Endothelial cell of umbilical vein (primary cell): ENCODE data around the gene ATP13A4. TPM values are rescaled to one million over a fixed set of nuclear protein-coding genes. Genes with fewer than 3 reads are reported as not detected.

Experiments used
- BruUV-seq: library from RNA; stranded (reverse); fragments of 400-500 nt; replicated peaks from 2 replicates; lab custom pipeline; 2021; lab: Mats Ljungman, UMichigan
- CTCF ChIA-PET: fragments of 300-600, 350-600 bp; sonication (Branson Sonifier 250); formaldehyde crosslinking; loops from one replicate; lab custom pipeline; 2021; ENCODE audit warnings: antibody characterized with exemption, inconsistent platforms; lab: Charles Lee
- POLR2A ChIA-PET: fragments of 300-600, 350-600 bp; sonication (Branson Sonifier 250); formaldehyde crosslinking; loops from one replicate; lab custom pipeline; 2021; ENCODE audit warnings: antibody characterized with exemption, inconsistent platforms; lab: Charles Lee
- DNase-seq: peaks from one replicate; pipeline ENCODE4 v3.0.0-alpha.2; 2011; ENCODE audit warnings: low read depth, low spot score
- FAIRE-seq: peaks from 2 replicates; lab custom pipeline; 2011; peaks lifted over from hg19 to GRCh38; lab: Jason Lieb, UNC
- H2AFZ ChIP-seq: 2 replicates; pipeline ENCODE4 v1.6.0; 2012; ENCODE audit warnings: low read depth, low read length, control low read depth, inconsistent platforms
- H3K27ac ChIP-seq: 2 replicates; pipeline ENCODE4 v1.5.1; 2011; ENCODE audit warnings: low read depth, mild to moderate bottlenecking, control low read depth, low read length, moderate library complexity; ENCODE audit not compliant: insufficient read depth
- H3K27me3 ChIP-seq, 2 experiments: 2 replicates each; pipeline versions ENCODE4 v1.6.0 to v1.6.1; 2011; ENCODE audit warnings: low read length in 2 of 2, mixed read lengths in 1 of 2; ENCODE audit not compliant: control insufficient read depth in 2 of 2, insufficient read depth in 2 of 2
- H3K36me3 ChIP-seq, 2 experiments: 2 replicates in 1 of 2; 3 replicates in 1 of 2; pipeline ENCODE4 v1.5.1; 2011; ENCODE audit warnings: low read length in 2 of 2, mild to moderate bottlenecking in 1 of 2, moderate library complexity in 1 of 2; ENCODE audit not compliant: control insufficient read depth in 2 of 2, insufficient read depth in 2 of 2; ENCODE audit errors: extremely low read depth in 1 of 2
- H3K4me1 ChIP-seq: 3 replicates; pipeline ENCODE4 v1.5.1; 2011; ENCODE audit warnings: mild to moderate bottlenecking, low read length; ENCODE audit not compliant: control insufficient read depth, insufficient read depth; ENCODE audit errors: extremely low read depth
- H3K4me2 ChIP-seq: 2 replicates; pipeline ENCODE4 v1.6.1; 2011; ENCODE audit warnings: low read length, control low read depth, mixed read lengths; ENCODE audit not compliant: insufficient read depth
- H3K4me3 ChIP-seq, 3 experiments: fragments of 200-600 bp in 1 of 3; sonication (generic), shearing (Covaris generic) in 1 of 3; replicated peaks in 1 of 3; 2 replicates each; pipeline ENCODE4 v1.5.1; 2011 to 2016; ENCODE audit warnings: control low read depth in 3 of 3, low read length in 3 of 3, mild to moderate bottlenecking in 2 of 3, inconsistent platforms in 1 of 3, low read depth in 1 of 3, moderate library complexity in 1 of 3; ENCODE audit not compliant: insufficient read depth in 1 of 3
- H3K79me2 ChIP-seq: 2 replicates; pipeline ENCODE4 v1.6.0; 2012; ENCODE audit warnings: low read length, inconsistent platforms; ENCODE audit not compliant: control insufficient read depth, insufficient read depth
- H3K9ac ChIP-seq: replicated peaks from 2 replicates; pipeline ENCODE3; 2011; ENCODE audit warnings: low read length, control low read depth; ENCODE audit not compliant: insufficient read depth; ENCODE audit errors: extremely low read depth
- H3K9me1 ChIP-seq: replicated peaks from 3 replicates; pipeline ENCODE4 v1.6.0; 2011; ENCODE audit warnings: mild to moderate bottlenecking, low read length; ENCODE audit not compliant: control insufficient read depth, insufficient read depth; ENCODE audit errors: extremely low read depth
- H3K9me3 ChIP-seq: replicated peaks from 2 replicates; pipeline ENCODE4 v1.5.1; 2012; ENCODE audit warnings: low read length, inconsistent platforms; ENCODE audit not compliant: control insufficient read depth, insufficient read depth
- H4K20me1 ChIP-seq: replicated peaks from 2 replicates; pipeline ENCODE3; 2011; ENCODE audit warnings: mild to moderate bottlenecking, low read length; ENCODE audit not compliant: control insufficient read depth, insufficient read depth; ENCODE audit errors: extremely low read depth
- EZH2 ChIP-seq: IDR thresholded peaks from 2 replicates; pipeline ENCODE4 v1.6.1; 2012; ENCODE audit warnings: borderline replicate concordance, low read depth, mild to moderate bottlenecking, moderate library complexity, low read length, inconsistent platforms; ENCODE audit not compliant: severe bottlenecking
- GATA2 ChIP-seq: IDR thresholded peaks from 2 replicates; pipeline ENCODE4 v1.7.0; 2011; ENCODE audit warnings: low read depth, mild to moderate bottlenecking, moderate library complexity, mixed read lengths, low read length; ENCODE audit not compliant: insufficient read length, insufficient read depth
- JUN ChIP-seq: IDR thresholded peaks from 2 replicates; pipeline ENCODE4 v1.6.1; 2011; ENCODE audit warnings: borderline replicate concordance, low read depth; ENCODE audit not compliant: insufficient read length, insufficient read depth
- MYC ChIP-seq: IDR thresholded peaks from one replicate; pipeline ENCODE4 v1.6.1; 2011; ENCODE audit warnings: mild to moderate bottlenecking, low read depth, low read length
- POLR2A ChIP-seq: IDR thresholded peaks from 2 replicates; pipeline ENCODE4 v1.6.1; 2012; ENCODE audit warnings: low read depth, mild to moderate bottlenecking, control low read depth, low read length
- dilution Hi-C: fragments of 300-500 bp; cut with MboI; formaldehyde crosslinking; loops from one replicate; pipeline ENCODE4 v1.15.0; 2019; ENCODE audit warnings: low sequenced_read_pairs; ENCODE audit not compliant: extremely low pct_ligation_motif_present
- intact Hi-C: fragments of 100-400 bp; cut with micrococcal nuclease; formaldehyde crosslinking; loops from one replicate; pipeline ENCODE4 v1.10.0; 2022
- polyA plus RNA-seq, 4 experiments: library from polyadenylated mRNA; depleted of rRNA in 3 of 4; stranded (reverse) in 3 of 4; unstranded in 1 of 4; fragments of >200 nt; gene quantifications; 2 replicates each; pipeline versions ENCODE4 v1.2.1 to v1.2.3, GENCODE V29; 2011 to 2012; ENCODE audit warnings: missing spikeins in 1 of 4
- total RNA-seq: library from RNA; stranded (reverse); gene quantifications from 2 replicates; pipeline ENCODE4 v1.2.3, GENCODE V29; 2021
- TF ChIP-seq, protein P1 (sequence below), 2 donors: IDR thresholded peaks; 1 replicate in 1 of 2; 2 replicates in 1 of 2; pipeline ENCODE4 v1.5.1; 2011; ENCODE audit warnings: low read length in 2 of 2, mild to moderate bottlenecking in 2 of 2, moderate library complexity in 2 of 2, control low read depth in 1 of 2, inconsistent platforms in 1 of 2, low read depth in 1 of 2; ENCODE audit not compliant: insufficient read depth in 1 of 2; ENCODE audit errors: extremely low read depth in 1 of 2

ATP13A4 gene
- total and polyA plus RNA-seq, 2 donors (not counting 3 experiments of a cell fraction or from before 2014, with no cell fraction given) = not detected

DNA sequence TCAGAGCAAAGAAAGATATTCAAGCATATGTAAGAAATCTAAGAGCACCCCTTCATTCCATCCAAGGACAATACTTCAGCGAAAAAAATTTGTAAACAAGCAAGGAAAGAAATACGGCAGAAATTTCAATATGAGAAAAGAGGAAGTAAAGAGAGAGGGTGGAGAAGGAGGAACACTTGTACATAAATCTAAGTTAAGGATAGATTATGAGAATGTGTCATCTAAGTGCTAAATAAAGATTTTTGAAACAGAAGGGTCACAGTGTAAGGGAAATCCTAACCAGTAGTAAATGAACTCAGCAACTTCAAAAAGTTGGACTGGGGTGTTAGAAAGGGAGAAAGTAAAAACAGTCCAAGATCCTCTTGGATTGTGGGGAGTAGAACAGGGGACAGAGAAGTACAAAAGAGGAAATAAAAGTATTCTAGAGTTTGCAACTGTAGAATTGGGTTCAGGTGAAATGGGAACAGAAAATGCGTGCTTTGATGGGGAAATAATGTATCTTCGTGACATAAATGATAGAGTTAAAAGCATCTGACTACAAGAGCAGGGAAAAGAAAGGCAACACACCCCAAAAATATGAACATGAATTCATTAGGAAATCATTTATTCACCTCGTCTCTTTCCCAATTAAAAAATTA lies 107.6 kb downstream of the ATP13A4 start:
- Histone ChIP-seq H3K4me2 (no peak overlapping the region), H3K27ac (no peak overlapping the region), H3K4me1 (no peaks in the 10 kb centered on the region), H3K4me3 (no peak overlapping the region), H4K20me1 (no peaks in the 10 kb centered on the region), H3K9me1 (no peaks in the 10 kb centered on the region), H3K79me2 (no peaks in the 10 kb centered on the region), H3K9ac (no peak overlapping the region), H3K36me3 (no peaks in the 10 kb centered on the region), H3K9me3 (no peaks in the 10 kb centered on the region), H3K27me3 (no peaks in the 10 kb centered on the region), H2AFZ (no peak overlapping the region)
- ChIA-PET CTCF (no interaction called here), POLR2A (no interaction called here)
- FAIRE-seq = no peak
- DNase-seq = no peak
- TF ChIP-seq JUN = no peak
- TF ChIP-seq, protein P1, sequence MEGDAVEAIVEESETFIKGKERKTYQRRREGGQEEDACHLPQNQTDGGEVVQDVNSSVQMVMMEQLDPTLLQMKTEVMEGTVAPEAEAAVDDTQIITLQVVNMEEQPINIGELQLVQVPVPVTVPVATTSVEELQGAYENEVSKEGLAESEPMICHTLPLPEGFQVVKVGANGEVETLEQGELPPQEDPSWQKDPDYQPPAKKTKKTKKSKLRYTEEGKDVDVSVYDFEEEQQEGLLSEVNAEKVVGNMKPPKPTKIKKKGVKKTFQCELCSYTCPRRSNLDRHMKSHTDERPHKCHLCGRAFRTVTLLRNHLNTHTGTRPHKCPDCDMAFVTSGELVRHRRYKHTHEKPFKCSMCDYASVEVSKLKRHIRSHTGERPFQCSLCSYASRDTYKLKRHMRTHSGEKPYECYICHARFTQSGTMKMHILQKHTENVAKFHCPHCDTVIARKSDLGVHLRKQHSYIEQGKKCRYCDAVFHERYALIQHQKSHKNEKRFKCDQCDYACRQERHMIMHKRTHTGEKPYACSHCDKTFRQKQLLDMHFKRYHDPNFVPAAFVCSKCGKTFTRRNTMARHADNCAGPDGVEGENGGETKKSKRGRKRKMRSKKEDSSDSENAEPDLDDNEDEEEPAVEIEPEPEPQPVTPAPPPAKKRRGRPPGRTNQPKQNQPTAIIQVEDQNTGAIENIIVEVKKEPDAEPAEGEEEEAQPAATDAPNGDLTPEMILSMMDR (IDR thresholded peaks at IDR 0.05; ENCODE audit: extremely low read depth in 1 of 2, insufficient read depth in 1 of 2, low read depth in 1 of 2, low read length in 2 of 2) = no peak
- no peak for TF ChIP-seq EZH2
- TF ChIP-seq MYC = no peak
- no peak for TF ChIP-seq POLR2A
- no peak for TF ChIP-seq GATA2
- BruUV-seq = no TSS peak
- intact Hi-C loops = no loop called here
- dilution Hi-C loops = no loop called here
